Prostate gland (tissue), 2 donors: ENCODE data around the gene STRIP1. TPM values are rescaled to one million over a fixed set of nuclear protein-coding genes. Genes with fewer than 3 reads are reported as not detected.

Experiments
- total RNA-seq, 2 donors: library from RNA; depleted of rRNA; stranded (reverse); fragments of >200 nt; gene quantifications; one replicate each; pipeline ENCODE4 v1.1.0, GENCODE V29; 2016

The STRIP1 gene
- total RNA-seq, 2 donors from 2014 or later: 36.8 to 73.2 TPM

Other genes starting within 250 kb of the STRIP1 start
- gene CSF1, start 123.8 kb upstream of the STRIP1 start, total RNA-seq: 10 to 100 TPM; 18.4 to 31.5 TPM
- gene AHCYL1, start 49.9 kb upstream of the STRIP1 start, total RNA-seq: 10 to 100 TPM; 47.5 to 51.5 TPM
- under 1 TPM in 1 of 2 donors, not detected in 1; 0.74 TPM for gene ALX3, start 36.0 kb downstream of the STRIP1 start, total RNA-seq
- gene UBL4B, start 77.8 kb downstream of the STRIP1 start, total RNA-seq: 1 to 10 TPM in 1 of 2 donors, not detected in 1; 8.4 TPM
- 1 to 10 TPM in 1 of 2 donors, under 1 TPM in 1; 0.41 to 2.2 TPM for gene SLC6A17, start 115.9 kb downstream of the STRIP1 start, total RNA-seq
- 10 to 100 TPM in 1 of 2 donors, 1 to 10 TPM in 1; 4.7 to 23.9 TPM for gene KCNC4, start 175.7 kb downstream of the STRIP1 start, total RNA-seq